Lower lobe of right lung (tissue), 2 donors: ENCODE measurements around the gene TSC22D2. TPM values are rescaled to one million over a fixed set of nuclear protein-coding genes. Genes with fewer than 3 reads are reported as not detected.

Experiments
- ATAC-seq, 2 donors: fragments of 200-7000 bp; cut with Tn5 transposase; one replicate each; pipeline ENCODE4 v1.9.1; 2020 to 2022; ENCODE audit warnings: mild to moderate bottlenecking in 2 of 2, moderate library complexity in 2 of 2
- DNase-seq: peaks from one replicate; pipeline ENCODE4 v3.0.0-alpha.2; 2020
- H3K27ac ChIP-seq: fragments of 200-600 bp; one replicate; pipeline ENCODE4 v1.8.0; 2022
- H3K27me3 ChIP-seq: fragments of 200-600 bp; one replicate; pipeline ENCODE4 v1.8.0; 2022; ENCODE audit warnings: low read depth
- H3K36me3 ChIP-seq: fragments of 200-600 bp; one replicate; pipeline ENCODE4 v1.8.0; 2022; ENCODE audit warnings: mild to moderate bottlenecking
- H3K4me1 ChIP-seq: fragments of 200-600 bp; one replicate; pipeline ENCODE4 v1.8.0; 2022
- H3K4me3 ChIP-seq: fragments of 200-600 bp; one replicate; pipeline ENCODE4 v1.8.0; 2022; ENCODE audit warnings: mild to moderate bottlenecking
- H3K9me3 ChIP-seq: fragments of 200-600 bp; one replicate; pipeline ENCODE4 v1.8.0; 2022
- CTCF ChIP-seq: fragments of 200-600 bp; IDR thresholded peaks from one replicate; pipeline ENCODE4 v1.8.0; 2022; ENCODE audit warnings: antibody characterized with exemption, mild to moderate bottlenecking
- intact Hi-C: fragments of 100-400 bp; cut with DNase I; formaldehyde crosslinking; loops from one replicate; pipeline ENCODE4 v1.11.0; 2022
- total RNA-seq: library from RNA; stranded (reverse); fragmentation: NEBNext Ultra II Directional; extraction: Animal tissue kit (Norgen Biotek cat#: 25700); gene quantifications from one replicate; pipeline ENCODE4 v1.2.1, GENCODE V29; 2021
- donor health status: DM: no; HTN: yes; CAD: no; lungs with severe emphysema.

Gene TSC22D2
- total RNA-seq, 1 donor from 2014 or later: 21.3 TPM

- H3K27ac ChIP-seq: no peak overlapping the region
- ATAC-seq (no peak), DNase-seq (no peak)
- no peak for TF ChIP-seq CTCF
- H3K36me3 ChIP-seq: no peaks in the 10 kb centered on the region
- H3K4me3 ChIP-seq: no peak overlapping the region
- H3K27me3 ChIP-seq: no peaks in the 10 kb centered on the region
- H3K9me3 ChIP-seq: no peaks in the 10 kb centered on the region
- intact Hi-C loops: no loop called here
- H3K4me1 ChIP-seq: peaks cover 14% of the 10 kb centered on the region
Observed at GRCh38 chr3:150429767-150430671, 21.9 kb downstream of the TSC22D2 start.

- no peaks in the 10 kb centered on the region for H3K27me3 ChIP-seq
- H3K36me3 ChIP-seq: no peaks in the 10 kb centered on the region
- H3K27ac ChIP-seq: no peak overlapping the region
- intact Hi-C loops: no loop called here
- no peak for TF ChIP-seq CTCF
- no peaks in the 10 kb centered on the region for H3K9me3 ChIP-seq
- no peak for DNase-seq
- no peaks in the 10 kb centered on the region for H3K4me1 ChIP-seq
- no peak for ATAC-seq
- H3K4me3 ChIP-seq: no peak overlapping the region
Observed at GRCh38 chr3:150433347-150433746, 25.2 kb downstream of the TSC22D2 start.

- H3K9me3 ChIP-seq: no peaks in the 10 kb centered on the region
- ATAC-seq (peak in 1 of 2 donors; percentile 36), DNase-seq (no peak)
- intact Hi-C loops: no loop called here
- H3K4me1 ChIP-seq: peaks cover 3% of the 10 kb centered on the region
- no peaks in the 10 kb centered on the region for H3K36me3 ChIP-seq
- H3K27me3 ChIP-seq: no peaks in the 10 kb centered on the region
- no peak overlapping the region for H3K27ac ChIP-seq
- no peak overlapping the region for H3K4me3 ChIP-seq
- TF ChIP-seq CTCF: no peak
Observed at GRCh38 chr3:150434234-150434633, 26.1 kb downstream of the TSC22D2 start.

- H3K36me3 ChIP-seq: no peaks in the 10 kb centered on the region
- DNase-seq (no peak), ATAC-seq (peak in 1 of 2 donors; percentile 46)
- no peaks in the 10 kb centered on the region for H3K27me3 ChIP-seq
- intact Hi-C loops: no loop called here
- H3K4me3 ChIP-seq: no peak overlapping the region
- no peak for TF ChIP-seq CTCF
- no peaks in the 10 kb centered on the region for H3K9me3 ChIP-seq
- no peak overlapping the region for H3K27ac ChIP-seq
- peaks cover 6% of the 10 kb centered on the region for H3K4me1 ChIP-seq
Observed at GRCh38 chr3:150436161-150436560, 28.1 kb downstream of the TSC22D2 start.

GRCh38 chr3:150439657-150440056 lies 31.6 kb downstream of the TSC22D2 start:
- intact Hi-C loops: no loop called here
- Histone ChIP-seq H3K27ac (no peak overlapping the region), H3K4me3 (no peak overlapping the region), H3K36me3 (no peaks in the 10 kb centered on the region), H3K27me3 (no peaks in the 10 kb centered on the region), H3K4me1 (peaks cover 6% of the 10 kb centered on the region), H3K9me3 (no peaks in the 10 kb centered on the region)
- DNase-seq (no peak), ATAC-seq (no peak)
- TF ChIP-seq CTCF: no peak
